Measurements from ENCODE around the gene ATP1A4.

The ATP1A4 gene

GRCh38 chr1:160148121-160148520 lies 3.3 kb upstream of the ATP1A4 start:
- DNase-seq, result no peak

DNA sequence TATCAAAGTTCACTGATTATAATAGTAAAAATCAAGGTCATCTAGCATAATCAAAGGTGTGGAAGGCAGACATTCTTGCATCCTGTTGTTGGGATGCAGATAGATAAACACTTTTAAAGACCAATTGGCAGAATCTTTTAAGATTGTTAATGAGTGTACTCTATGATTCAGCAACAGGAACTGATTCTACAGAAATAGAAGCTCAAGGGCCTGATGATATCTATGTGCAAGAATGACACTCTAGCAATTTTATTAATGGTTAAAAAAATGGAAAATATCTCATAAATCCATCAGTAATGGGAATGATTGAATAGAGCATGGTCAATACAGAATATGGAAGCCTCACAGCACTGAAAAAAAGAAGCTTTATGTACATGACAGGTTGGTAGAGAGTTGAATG lies 2.2 kb upstream of the ATP1A4 start:
- DNase-seq, result no peak

DNA sequence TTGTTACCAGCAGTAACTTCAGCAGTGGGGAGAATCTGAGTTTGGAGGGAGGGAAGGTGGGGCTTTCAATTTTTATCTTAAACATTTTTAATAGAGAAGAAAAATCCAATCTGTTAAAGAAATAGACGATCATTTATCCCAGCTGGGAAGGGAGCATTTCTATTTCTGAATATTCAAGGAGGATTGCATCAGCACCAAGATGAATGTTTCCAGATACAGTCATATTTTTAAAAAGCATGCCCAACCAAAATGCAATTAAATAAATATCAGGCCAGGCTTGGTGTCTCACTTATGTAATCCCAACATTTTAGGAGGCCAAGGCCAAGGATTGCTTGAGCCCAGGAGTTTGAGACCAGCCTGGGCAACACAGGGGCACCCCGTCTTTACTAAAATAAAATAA lies 1.7 kb upstream of the ATP1A4 start:
- DNase-seq, result no peak

DNA sequence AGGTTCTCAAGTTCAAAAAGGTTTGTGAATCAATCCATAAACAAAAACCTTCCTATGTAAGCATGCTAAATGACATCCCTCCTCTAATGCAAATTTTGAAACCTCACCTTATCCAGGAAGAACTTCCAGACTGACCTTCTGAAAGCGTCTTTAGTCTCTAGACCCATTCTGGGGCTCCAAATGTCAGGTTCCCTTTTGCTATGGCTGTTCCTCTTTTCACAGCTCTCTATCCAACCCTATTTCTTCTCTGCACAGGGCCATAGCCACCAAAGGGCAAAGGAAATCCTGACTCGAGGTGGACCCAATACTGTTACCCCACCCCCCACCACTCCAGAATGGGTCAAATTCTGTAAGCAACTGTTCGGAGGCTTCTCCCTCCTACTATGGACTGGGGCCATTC lies 3.4 kb downstream of the ATP1A4 start:
- DNase-seq, result no peak

DNA sequence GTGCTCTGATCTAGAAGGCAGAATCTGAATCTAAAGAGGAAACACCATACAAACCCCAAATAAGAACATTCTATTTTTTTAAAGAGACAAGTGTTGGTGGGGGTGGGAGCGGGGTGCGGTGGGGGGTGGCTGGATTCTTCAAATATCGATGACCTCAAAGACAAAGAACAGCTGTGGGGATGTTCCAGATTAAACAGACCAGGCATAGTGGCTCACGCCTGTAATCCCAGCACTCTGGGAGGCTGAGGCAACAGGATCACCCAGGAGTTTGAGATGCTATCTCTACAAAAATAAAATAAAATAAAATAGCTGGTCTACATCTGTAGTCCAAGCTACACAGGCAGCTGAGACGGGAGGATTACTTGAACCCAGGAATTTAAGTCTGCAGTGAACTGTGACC lies 5.0 kb downstream of the ATP1A4 start:
- DNase-seq, result no peak

- no peak for DNase-seq
Measured at GRCh38 chr1:160157174-160157573, 5.8 kb downstream of the ATP1A4 start.

DNA sequence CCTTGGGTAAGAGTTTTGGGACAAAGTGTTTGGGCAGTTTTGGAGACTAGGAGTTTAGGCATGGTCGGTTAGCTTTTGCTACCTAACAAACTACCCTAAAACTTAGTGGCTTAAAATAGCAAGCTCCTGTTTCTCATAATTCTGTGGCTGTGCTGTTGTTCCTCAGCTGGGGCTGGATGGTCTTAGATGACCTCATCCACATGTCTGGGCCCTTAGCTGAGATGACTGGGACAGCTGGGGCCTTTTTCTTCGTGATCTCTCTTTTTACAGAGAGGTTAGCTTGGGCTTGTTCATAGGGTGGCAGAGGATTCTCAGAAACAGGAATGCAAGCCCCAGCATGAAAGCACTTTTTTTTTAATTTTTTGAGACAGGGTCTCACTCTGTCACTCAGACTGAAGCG lies 6.6 kb downstream of the ATP1A4 start:
- no peak for DNase-seq

DNA sequence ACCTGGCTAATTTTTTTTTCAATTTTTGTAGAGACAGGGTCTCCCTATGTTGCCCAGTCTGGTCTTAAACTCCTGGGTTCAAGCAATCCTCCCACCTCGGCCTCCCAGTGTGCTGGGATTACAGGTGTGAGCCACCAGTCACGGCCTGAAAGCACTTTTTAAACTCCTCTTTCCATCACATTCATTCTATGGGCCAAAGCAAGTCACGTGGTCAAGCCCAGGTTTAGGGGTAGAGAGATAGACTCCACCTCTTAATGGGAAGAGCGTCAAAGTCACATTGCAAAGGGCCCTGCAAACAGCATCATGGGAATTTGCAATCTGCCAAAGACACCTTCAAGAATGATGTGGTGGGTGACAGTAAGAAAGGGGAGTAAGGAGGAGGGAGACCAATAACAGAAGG lies 7.1 kb downstream of the ATP1A4 start:
- no peak for DNase-seq

GRCh38 chr1:160159846-160160245 lies 8.4 kb downstream of the ATP1A4 start:
- no peak for DNase-seq

- DNase-seq, result no peak
Measured at GRCh38 chr1:160161965-160162705, 10.7 kb downstream of the ATP1A4 start.

DNA sequence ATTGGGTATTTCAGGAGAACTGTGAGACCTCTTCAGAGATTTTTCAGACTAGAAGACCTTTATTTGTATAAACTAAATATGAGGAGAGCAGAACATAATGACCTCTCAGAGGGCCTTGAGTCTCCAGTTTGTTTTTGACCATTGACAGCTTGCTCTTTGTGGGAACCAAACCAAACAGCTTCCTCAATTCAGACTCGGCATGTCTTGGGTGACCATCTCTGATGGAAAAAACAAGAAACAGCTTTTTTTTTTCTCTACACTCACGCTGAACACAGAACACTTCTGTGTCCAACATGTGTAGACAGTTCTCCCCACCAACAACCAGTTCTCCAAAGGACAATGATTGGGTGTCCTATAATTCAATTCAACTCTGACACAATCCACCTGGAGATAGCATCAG lies 11.5 kb downstream of the ATP1A4 start:
- no peak for DNase-seq

- DNase-seq, result no peak
Measured at GRCh38 chr1:160163615-160164014, 12.2 kb downstream of the ATP1A4 start.

- DNase-seq, result no peak
Measured at GRCh38 chr1:160164121-160164520, 12.7 kb downstream of the ATP1A4 start.

DNA sequence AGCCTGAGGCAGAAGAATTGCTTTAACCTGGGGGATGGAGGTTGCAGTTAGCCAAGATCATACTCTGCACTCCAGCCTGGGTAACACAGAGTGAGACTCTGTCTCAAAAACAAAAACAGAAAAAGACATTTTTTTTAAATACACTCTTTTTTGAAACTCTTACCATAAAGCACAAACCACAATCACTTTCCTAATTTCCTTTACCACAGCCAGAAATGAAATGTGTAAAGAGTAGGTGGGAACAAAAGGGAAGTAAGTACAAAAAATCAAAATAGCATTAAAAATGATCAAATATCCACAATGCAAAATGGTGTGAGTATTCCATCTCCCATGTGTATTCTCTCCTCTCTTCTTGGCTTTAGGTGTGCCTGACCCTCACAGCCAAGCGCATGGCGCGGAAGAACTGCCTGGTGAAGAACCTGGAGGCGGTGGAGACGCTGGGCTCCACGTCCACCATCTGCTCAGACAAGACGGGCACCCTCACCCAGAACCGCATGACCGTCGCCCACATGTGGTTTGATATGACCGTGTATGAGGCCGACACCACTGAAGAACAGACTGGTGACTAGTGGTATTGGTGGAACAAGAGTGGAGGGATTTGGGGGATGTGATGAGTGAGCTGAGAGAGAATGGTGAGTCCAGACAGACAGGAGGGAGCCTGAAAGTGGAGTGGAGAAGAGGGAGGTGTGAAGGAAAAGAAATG lies 14.9 kb downstream of the ATP1A4 start:
- DNase-seq, result no peak

- no peak for DNase-seq
Measured at GRCh38 chr1:160167056-160167455, 15.7 kb downstream of the ATP1A4 start.

DNA sequence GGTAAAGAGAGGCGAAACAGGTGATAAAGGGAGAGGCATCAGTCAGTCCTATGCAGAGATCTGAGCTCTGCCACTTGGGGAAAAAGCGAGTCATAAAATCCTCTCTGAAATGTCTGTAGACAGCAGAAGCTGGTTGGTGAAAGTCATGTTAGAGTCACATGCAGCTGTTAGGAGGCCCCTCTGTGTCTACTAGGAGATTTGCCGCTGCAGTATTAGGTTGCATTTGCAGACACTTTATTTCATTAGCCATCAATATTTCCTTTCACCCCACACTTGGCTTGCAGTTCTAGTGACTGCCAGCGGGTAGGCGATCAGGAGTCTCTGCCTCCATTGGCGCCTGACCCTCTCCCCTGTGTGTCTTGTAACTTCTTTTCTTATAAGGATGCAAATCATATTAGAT lies 16.2 kb downstream of the ATP1A4 start:
- no peak for DNase-seq

DNA sequence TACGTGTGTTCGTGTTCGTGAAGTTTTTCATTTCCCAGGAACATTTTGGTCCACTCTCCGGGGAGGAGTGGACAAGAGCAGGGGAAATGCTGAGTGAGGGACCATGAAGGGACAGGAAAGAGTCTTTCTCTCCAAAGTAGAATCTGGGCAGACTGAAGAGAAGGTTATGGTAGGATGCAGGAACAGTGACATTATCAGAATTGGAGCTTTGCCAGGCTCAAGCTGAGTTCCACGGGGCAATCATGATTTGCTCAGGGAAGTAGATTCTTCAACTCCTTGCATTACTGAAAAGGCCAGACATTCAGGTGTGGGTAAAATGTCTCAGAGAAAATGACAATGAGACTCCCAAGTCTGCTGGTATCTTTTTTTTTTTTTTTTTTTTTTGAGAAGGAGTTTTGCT lies 16.6 kb downstream of the ATP1A4 start:
- no peak for DNase-seq

GRCh38 chr1:160168609-160169369 lies 17.4 kb downstream of the ATP1A4 start:
- DNase-seq, result no peak

DNA sequence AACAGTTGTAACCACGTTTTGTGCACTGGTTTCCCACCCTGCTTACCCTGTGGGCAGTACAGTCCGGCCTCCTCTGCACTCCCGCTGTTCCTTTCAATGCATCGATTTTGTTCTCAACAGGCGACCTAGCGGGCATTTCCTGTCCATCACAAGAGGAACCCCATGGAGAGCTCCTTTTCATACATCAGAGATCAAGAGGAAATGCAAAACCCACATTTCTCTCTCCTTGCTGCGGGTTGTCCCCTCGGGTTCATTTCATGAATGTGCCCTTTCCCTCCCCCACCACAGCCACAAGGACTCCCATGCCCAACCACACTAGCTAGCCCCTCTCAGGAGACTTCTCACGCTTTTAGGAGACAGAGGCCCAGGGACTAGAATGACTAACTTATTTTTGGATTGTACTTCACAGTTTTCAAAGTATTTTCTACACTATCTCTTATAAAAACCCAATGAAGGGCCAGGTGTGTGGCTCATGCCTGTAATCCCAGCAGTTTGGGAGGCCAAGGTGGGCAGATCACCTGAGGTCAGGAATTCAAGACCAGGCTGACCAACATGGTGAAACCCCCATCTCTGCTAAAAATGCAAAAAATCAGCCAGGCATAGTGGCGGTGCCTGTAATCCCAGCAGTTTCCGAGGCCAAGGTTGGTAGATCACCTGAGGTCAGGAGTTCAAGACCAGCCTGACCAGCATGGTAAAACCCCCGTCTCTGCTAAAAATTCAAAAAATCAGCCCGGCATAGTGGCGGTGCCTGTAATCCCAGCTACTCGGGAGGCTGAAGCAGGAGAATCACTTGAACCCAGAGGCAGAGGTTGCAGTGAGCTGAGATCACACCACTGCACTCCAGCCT lies 18.4 kb downstream of the ATP1A4 start:
- peak; percentile 83 for DNase-seq

GRCh38 chr1:160171354-160171753 lies 20.0 kb downstream of the ATP1A4 start:
- no peak for DNase-seq

DNA sequence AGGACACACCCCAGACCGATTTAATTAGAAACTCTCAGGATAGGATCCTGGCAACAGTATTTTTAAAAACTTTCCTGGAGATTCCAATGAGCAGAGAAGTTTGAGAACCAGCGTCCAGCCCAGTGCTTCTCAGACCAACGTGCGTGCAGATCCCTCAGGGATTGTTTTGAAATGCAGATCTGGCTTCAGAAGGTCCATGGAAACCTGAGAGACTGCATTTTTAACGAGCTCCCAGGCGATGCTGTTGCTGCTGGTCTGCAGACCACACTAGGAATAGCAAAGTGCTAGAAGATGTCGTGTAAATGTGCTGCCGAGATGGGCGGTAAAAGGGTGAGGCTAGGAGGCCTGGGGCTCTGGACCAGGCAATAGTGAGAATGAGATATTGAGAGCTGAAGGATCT lies 20.6 kb downstream of the ATP1A4 start:
- DNase-seq, result no peak

DNA sequence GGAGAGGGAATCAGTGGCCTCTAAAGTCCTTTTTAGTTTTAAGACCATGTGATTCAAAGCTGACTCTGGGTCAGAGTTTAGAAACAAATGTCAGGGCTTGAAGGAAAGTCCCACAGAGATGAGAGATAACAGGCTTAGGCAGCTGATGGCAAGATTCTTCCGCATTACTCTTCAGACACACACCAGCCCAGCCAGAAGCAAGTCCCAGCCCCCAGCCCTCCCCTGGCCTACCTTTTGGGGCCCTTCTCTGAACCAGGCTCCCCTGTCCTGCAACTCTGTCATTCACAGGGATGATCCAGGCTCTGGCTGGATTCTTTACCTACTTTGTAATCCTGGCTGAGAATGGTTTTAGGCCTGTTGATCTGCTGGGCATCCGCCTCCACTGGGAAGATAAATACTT lies 25.8 kb downstream of the ATP1A4 start:
- no peak for DNase-seq

GRCh38 chr1:160177667-160178066 lies 26.3 kb downstream of the ATP1A4 start:
- no peak for DNase-seq

Measured in NCI-H1092 treated with DMSO at 0.1 percent for 48 hours (cell line).